Measurements from ENCODE around the gene TNFRSF6B.

TNFRSF6B gene

GRCh38 chr20:63685269-63686026 lies 11.0 kb upstream of the TNFRSF6B start:
- H3K4me3 ChIP-seq (replicated peaks; ENCODE audit: insufficient read depth, low read length) = no peak overlapping the region
- H3K27me3 ChIP-seq (ENCODE audit: insufficient read depth, poor library complexity, severe bottlenecking) = no peaks in the 10 kb centered on the region
- TF ChIP-seq POLR2AphosphoS5 (IDR thresholded peaks at IDR 0.05; ENCODE audit: low read depth) = no peak
- no peak for TF ChIP-seq GABPA (IDR thresholded peaks at IDR 0.05; ENCODE audit: low read depth)
- no peak for TF ChIP-seq SPI1 (IDR thresholded peaks at IDR 0.05; ENCODE audit: borderline replicate concordance, low read depth)
- TF ChIP-seq REST (IDR thresholded peaks at IDR 0.05; ENCODE audit: insufficient replicate concordance, low read depth) = no peak
- no peak for TF ChIP-seq CTCF (IDR thresholded peaks at IDR 0.05; ENCODE audit: insufficient read depth, low read length)
- H3K27ac ChIP-seq (replicated peaks) = no peak overlapping the region
- no peak for DNase-seq (ENCODE audit: low read depth in 1 of 2, low spot score in 1 of 2)

- Histone ChIP-seq H3K4me3 (replicated peaks; ENCODE audit: insufficient read depth, low read length) (no peak overlapping the region), H3K27me3 (ENCODE audit: insufficient read depth, poor library complexity, severe bottlenecking) (no peaks in the 10 kb centered on the region), H3K27ac (replicated peaks) (no peak overlapping the region)
- no peak for DNase-seq (ENCODE audit: low read depth in 1 of 2, low spot score in 1 of 2)
- TF ChIP-seq POLR2AphosphoS5 (IDR thresholded peaks at IDR 0.05; ENCODE audit: low read depth) (no peak), REST (IDR thresholded peaks at IDR 0.05; ENCODE audit: insufficient replicate concordance, low read depth) (no peak), SPI1 (IDR thresholded peaks at IDR 0.05; ENCODE audit: borderline replicate concordance, low read depth) (no peak), CTCF (IDR thresholded peaks at IDR 0.05; ENCODE audit: insufficient read depth, low read length) (no peak), GABPA (IDR thresholded peaks at IDR 0.05; ENCODE audit: low read depth) (no peak)
These were observed 10.4 kb upstream of the TNFRSF6B start for GRCh38 chr20:63686094-63686491.

- Histone ChIP-seq H3K4me3 (replicated peaks; ENCODE audit: insufficient read depth, low read length) (no peak overlapping the region), H3K27me3 (ENCODE audit: insufficient read depth, poor library complexity, severe bottlenecking) (no peaks in the 10 kb centered on the region), H3K27ac (replicated peaks) (0 out of 2 replicates have a peak overlapping the region, but pooled peaks have one; percentile 18)
- TF ChIP-seq REST (IDR thresholded peaks at IDR 0.05; ENCODE audit: insufficient replicate concordance, low read depth) = peak; percentile 18
- no peak; the same call in 1 of the 2 replicates for TF ChIP-seq POLR2AphosphoS5 (IDR thresholded peaks at IDR 0.05; ENCODE audit: low read depth)
- 0 out of 2 replicates have a peak, but pooled peaks have one; percentile 1 for TF ChIP-seq SPI1 (IDR thresholded peaks at IDR 0.05; ENCODE audit: borderline replicate concordance, low read depth)
- peak in 1 of 2 experiments; percentile 63 for DNase-seq (ENCODE audit: low read depth in 1 of 2, low spot score in 1 of 2)
These were observed 9.7 kb upstream of the TNFRSF6B start for GRCh38 chr20:63686492-63687321.
